Right cardiac atrium (tissue), 5 donors: ENCODE measurements around the gene JMJD7. TPM values are rescaled to one million over a fixed set of nuclear protein-coding genes. Genes with fewer than 3 reads are reported as not detected.

Source experiments
- ATAC-seq, 2 donors: fragments of 200-7000 bp; cut with Tn5 transposase; one replicate each; pipeline versions ENCODE4 v1.8.0 to v1.9.1; 2020; ENCODE audit warnings: moderate library complexity in 2 of 2, mild to moderate bottlenecking in 1 of 2
- DNase-seq, 3 donors: peaks; one replicate each; pipeline ENCODE4 v3.0.0-alpha.2; 2020
- H3K27ac ChIP-seq: one replicate; pipeline ENCODE4 v1.5.1; 2013; ENCODE audit warnings: mild to moderate bottlenecking, low read length, control low read depth, moderate library complexity
- H3K27me3 ChIP-seq: one replicate; pipeline ENCODE4 v1.6.1; 2013; ENCODE audit not compliant: control insufficient read depth, insufficient read depth
- H3K4me1 ChIP-seq: one replicate; pipeline ENCODE4 v1.6.1; 2013; ENCODE audit warnings: low read length; ENCODE audit not compliant: control insufficient read depth, insufficient read depth
- H3K4me3 ChIP-seq: one replicate; pipeline ENCODE4 v1.5.1; 2013; ENCODE audit warnings: low read length, control low read depth
- H3K9me3 ChIP-seq: one replicate; pipeline ENCODE4 v1.6.1; 2013; ENCODE audit warnings: low read length; ENCODE audit not compliant: control insufficient read depth
- WGBS: extraction: QIAGEN DNeasy Blood & Tissue Kit; methylation state at CpG from one replicate; pipeline ENCODE4 v1.1.7; 2013; 5-methylcytosine and 5-hydroxymethylcytosine counted together
- intact Hi-C, 4 donors: fragments of 100-400 bp; cut with DNase I; formaldehyde crosslinking; loops; one replicate each; pipeline versions ENCODE4 v1.11.0 to v1.14.0; 2022 to 2023
- long read RNA-seq, 4 donors: library from polyadenylated mRNA; unstranded; transcript quantifications; one replicate each; pipeline ENCODE4 v2.0.0, GENCODE V29; 2020 to 2021
- polyA plus RNA-seq: library from polyadenylated mRNA; stranded (reverse); fragments of 200-250 nt; gene quantifications from one replicate; pipeline ENCODE4 v1.2.3, GENCODE V29; 2013
- total RNA-seq, 4 donors: library from RNA; stranded (reverse); fragmentation: NEBNext Ultra II Directional; extraction: Animal tissue kit (Norgen Biotek cat#: 25700); gene quantifications; one replicate each; pipeline ENCODE4 v1.2.1, GENCODE V29; 2021
- donor health status: healthy with polysubstance abuse.
- donor health status: DM: no; HTN: yes; CAD: no.
- donor health status: DM: no; HTN: no; CAD: no.
- donor health status: DM: no; HTN: yes; CAD: no; lungs with severe emphysema.
- donor health status: DM: yes; HTN: yes; CAD: no.

JMJD7 gene
- total RNA-seq (10 to 100 TPM in 3 of 4 donors, 1 to 10 TPM in 1; 8.5 to 17.2 (median 16.2) TPM), polyA plus RNA-seq (16.5 TPM)
- long read RNA-seq, donor 1, transcript JMJD7-201 (8 exons, 1,416 nt) = major isoform, 27 of 28 reads
- long read RNA-seq, donor 1, partial matches to known transcripts = 1 of 28 reads
- long read RNA-seq, donor 1, other reads (novel, unspliced or antisense) = 0 of 28 reads
- long read RNA-seq, donor 2, transcript JMJD7-201 (8 exons, 1,416 nt) = major isoform, 12 of 13 reads
- long read RNA-seq, donor 2, partial matches to known transcripts = 1 of 13 reads
- long read RNA-seq, donor 2, other reads (novel, unspliced or antisense) = 0 of 13 reads
- long read RNA-seq, donor 3, transcript JMJD7-201 (8 exons, 1,416 nt) = major isoform, 51 of 52 reads
- long read RNA-seq, donor 3, partial matches to known transcripts = 1 of 52 reads
- long read RNA-seq, donor 3, other reads (novel, unspliced or antisense) = 0 of 52 reads
- long read RNA-seq, donor 4, transcript JMJD7-201 (8 exons, 1,416 nt) = major isoform, 12 of 17 reads
- long read RNA-seq, donor 4, partial matches to known transcripts = 3 of 17 reads
- long read RNA-seq, donor 4, other reads (novel, unspliced or antisense) = 1 of 17 reads

DNA sequence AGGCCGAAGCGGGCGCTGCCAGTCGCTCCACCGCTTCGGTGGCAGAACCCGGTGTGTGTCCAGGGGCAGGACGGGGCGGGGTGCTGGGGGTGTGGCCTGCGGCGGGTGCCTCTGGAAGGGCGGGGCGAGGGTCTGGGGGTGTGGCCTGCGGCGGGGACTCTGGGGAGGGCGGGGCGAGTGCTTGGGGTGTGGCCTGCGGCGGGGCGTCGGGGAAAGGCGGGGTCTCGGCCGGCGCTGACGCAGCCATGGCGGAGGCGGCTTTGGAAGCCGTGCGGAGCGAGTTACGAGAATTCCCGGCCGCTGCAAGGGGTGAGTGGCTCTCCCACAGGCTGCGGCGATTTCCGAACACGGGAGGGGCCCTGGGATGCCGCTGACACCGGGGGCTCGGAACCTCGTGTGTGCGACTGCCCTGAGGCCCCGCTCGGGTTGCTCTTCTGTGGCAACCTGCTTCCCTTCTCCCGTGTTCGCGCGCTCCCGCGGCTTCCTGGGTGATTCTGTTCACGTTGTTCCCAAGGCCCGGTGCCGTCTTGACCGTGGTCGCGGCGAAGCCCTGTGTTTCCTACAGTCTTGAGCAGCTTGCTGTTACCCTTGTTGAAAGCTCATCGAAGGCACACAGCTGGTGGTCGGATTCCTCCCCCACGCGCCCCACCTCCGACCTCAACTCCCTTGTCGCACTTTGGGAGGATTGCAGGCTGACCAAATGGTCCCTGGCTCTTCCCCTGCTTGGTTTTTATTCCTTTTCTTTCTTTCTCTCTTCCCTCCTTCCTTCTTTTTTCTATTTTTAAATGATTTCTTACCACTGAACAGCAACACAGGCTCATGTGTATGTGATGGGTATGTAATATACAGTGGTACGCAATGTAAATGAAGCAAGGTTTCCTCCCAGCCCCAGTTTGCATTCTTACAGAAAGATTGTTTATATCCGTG lies at the start of gene JMJD7:
Gene JMJD7 (plus strand): TSS at position 213 of the 927 bp plus-strand sequence. CDS start 33 bp downstream, at position 246.
- intact Hi-C loops = loop anchor here in 1 of 4 donors (5.0 kb wide), 1 partner anchor 154 kb away; no protein-coding TSS in a partner anchor
- Histone ChIP-seq H3K4me3 (peak within 1 kb of the TSS; percentile 72), H3K4me1 (no peaks in the 10 kb centered on the region), H3K27ac (peak within 1 kb of the TSS; percentile 89), H3K9me3 (no peaks in the 10 kb centered on the region), H3K27me3 (no peaks in the 10 kb centered on the region)
- ATAC-seq (peak; percentile 96 to 97), DNase-seq (peak; percentile 96 to 98 (median 97))
- WGBS = under 1% methylated on average over 66 of the region's 66 CpGs

DNA sequence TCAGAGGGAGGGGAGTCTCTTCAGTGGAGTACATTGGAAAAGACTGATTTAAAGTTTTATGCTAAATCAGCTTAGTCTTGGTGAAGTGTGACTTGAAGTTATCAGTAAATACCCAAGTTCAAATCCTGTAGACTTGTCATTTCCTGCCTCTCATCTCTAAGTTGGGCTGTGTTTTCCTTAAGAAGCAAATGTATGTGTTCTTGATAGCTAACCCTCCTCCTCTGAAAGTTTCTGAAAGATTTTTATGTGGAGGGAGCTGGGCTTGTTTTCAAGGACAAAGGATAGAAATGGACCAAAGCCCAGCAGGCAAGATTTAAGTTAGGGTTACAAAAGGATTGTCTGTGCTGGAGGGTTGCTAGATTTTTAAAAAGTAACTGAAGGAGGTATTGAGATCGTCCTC lies 49.4 kb upstream of the JMJD7 start:
- DNase-seq (no peak), ATAC-seq (no peak)
- intact Hi-C loops = loop anchor here in 1 of 4 donors (10.0 kb wide), 1 partner anchor 126 kb away; no protein-coding TSS in a partner anchor
- peaks cover 11% of the 10 kb centered on the region for H3K4me1 ChIP-seq
- no peaks in the 10 kb centered on the region for H3K9me3 ChIP-seq
- H3K27me3 ChIP-seq = no peaks in the 10 kb centered on the region
- WGBS = 75% methylated on average over 1 of the region's 1 CpG
- no peak overlapping the region for H3K4me3 ChIP-seq
- no peak overlapping the region for H3K27ac ChIP-seq

DNA sequence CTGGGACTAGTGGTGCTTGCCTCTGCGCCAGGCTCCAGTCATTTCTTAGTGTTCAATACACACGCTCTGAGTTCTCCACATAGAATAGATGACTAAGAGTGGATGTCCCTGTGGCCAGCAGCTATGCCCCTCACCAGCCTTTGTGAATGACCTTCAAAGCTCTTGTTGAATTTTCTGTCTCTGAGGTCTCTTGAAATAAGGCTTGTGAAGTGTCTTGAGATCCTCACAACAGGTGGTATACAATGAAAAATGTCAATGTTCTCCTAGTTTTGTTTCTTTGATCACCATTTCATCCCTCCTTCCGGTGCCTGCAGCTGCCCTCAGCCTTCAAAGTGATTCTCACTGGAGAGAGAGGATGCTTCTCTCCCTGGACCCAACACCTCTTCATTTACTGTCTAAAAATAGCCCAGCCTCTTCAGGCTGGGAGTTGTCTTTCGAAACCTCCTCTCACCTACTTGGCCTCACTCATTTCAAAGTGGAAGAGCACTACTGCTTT lies 48.2 kb upstream of the JMJD7 start:
- Histone ChIP-seq H3K9me3 (no peaks in the 10 kb centered on the region), H3K27ac (peak overlapping the region; percentile 59), H3K4me1 (peaks cover 11% of the 10 kb centered on the region), H3K4me3 (no peak overlapping the region), H3K27me3 (no peaks in the 10 kb centered on the region)
- peak; percentile 56 to 66 for ATAC-seq
- intact Hi-C loops = loop anchor here in 1 of 4 donors (10.0 kb wide), 1 partner anchor 125 kb away; no protein-coding TSS in a partner anchor
- no peak for DNase-seq
- WGBS = 69% methylated on average over 4 of the region's 4 CpGs

DNA sequence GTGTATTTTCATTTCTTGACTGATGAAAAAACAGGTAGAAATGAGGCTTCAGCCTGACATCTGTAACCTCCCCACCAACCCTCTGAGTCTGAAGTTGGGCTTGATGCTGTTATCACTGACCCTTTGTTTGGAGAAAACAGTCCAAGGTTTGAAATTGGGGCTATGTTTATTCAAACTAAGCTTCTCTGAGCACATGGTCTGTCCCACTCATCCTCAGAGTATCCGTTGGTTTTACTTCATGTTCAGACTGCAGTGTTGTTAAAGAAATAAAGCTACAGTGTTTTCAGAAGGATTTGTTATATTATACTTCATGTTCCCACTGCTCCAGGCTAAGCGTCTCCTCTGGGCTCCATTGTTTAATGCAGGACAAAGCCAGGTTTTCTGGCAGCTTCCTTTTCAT lies 47.6 kb upstream of the JMJD7 start:
- DNase-seq = no peak
- peaks cover 8% of the 10 kb centered on the region for H3K4me1 ChIP-seq
- H3K9me3 ChIP-seq = no peaks in the 10 kb centered on the region
- H3K4me3 ChIP-seq = no peak overlapping the region
- intact Hi-C loops = no loop called here
- WGBS = 35% methylated on average over 2 of the region's 2 CpGs
- no peak overlapping the region for H3K27ac ChIP-seq
- ATAC-seq = no peak
- no peaks in the 10 kb centered on the region for H3K27me3 ChIP-seq

DNA sequence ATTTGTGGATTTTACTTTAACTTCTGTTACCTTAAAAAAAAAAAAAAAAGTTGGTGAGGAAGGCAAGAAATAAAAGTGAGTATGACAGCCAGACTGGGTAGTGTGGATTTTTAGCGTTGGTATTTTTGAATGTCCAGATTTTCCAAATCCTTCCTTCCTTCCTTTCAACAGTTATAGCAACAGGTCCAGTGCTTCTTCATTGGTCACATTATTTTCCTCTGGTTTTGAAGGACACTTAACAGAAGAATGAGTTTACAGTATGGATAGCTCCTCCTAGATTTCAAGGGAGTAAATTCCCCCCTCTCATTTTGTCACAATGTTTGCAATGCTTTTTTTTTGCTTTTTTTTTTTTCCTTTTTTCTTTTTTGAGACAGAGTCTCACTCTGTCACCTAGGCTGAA lies 47.2 kb upstream of the JMJD7 start:
- H3K27me3 ChIP-seq = no peaks in the 10 kb centered on the region

DNA sequence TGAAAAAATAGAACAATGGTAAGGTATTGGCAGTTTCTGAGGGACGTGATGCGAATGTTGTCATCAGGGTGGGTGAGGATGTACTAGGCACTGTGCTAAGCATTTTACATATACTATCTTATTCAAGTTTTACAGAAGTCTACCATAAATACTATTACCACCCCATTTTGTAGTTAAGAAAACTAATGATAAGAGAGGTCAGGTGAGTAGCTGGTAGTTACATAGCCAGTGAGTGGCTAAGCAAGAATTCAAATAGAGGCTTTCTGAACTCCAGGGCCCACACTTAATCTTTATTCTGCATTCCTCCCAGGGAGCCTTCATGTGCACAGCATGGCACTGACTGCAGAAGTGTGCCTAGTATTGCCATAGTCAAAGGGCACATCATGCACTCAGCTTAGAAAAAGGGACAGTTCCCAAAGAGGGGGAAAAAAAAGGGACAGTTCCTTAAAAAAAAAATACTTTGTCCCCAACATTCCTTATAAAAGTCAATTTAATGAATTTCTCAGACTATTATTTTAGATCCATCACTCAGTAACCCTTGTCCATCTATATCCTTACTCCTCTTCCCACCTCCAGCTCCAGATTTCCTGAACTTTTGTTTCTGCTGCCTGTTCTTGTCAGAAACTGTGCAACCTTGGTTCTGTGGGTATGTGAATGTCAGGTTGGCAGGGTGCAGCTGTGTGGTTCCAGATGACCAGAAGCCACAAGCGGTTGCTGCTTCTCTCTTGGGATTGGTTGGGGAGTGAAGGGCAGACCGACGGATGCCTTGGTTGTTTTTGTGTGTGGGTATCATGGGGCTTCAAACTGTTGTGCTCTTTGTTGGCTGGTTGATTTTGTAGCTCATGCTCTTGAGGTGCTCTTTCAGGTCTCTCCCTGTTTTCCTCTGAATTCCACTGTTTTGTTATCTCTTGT lies 45.3 kb upstream of the JMJD7 start:
- DNase-seq (no peak), ATAC-seq (no peak)
- intact Hi-C loops = no loop called here
- Histone ChIP-seq H3K4me1 (peaks cover 2% of the 10 kb centered on the region), H3K27me3 (no peaks in the 10 kb centered on the region), H3K27ac (no peak overlapping the region), H3K4me3 (no peak overlapping the region), H3K9me3 (no peaks in the 10 kb centered on the region)
- WGBS = 92% methylated on average over 5 of the region's 5 CpGs

More for the DNA sequence above, 47.2 kb upstream of the JMJD7 start:
- Histone ChIP-seq H3K27ac (no peak overlapping the region), H3K4me1 (peaks cover 5% of the 10 kb centered on the region), H3K9me3 (no peaks in the 10 kb centered on the region), H3K4me3 (no peak overlapping the region)
- no peak for DNase-seq
- intact Hi-C loops = no loop called here
- 47% methylated on average over 1 of the region's 1 CpG for WGBS
- ATAC-seq = no peak

DNA sequence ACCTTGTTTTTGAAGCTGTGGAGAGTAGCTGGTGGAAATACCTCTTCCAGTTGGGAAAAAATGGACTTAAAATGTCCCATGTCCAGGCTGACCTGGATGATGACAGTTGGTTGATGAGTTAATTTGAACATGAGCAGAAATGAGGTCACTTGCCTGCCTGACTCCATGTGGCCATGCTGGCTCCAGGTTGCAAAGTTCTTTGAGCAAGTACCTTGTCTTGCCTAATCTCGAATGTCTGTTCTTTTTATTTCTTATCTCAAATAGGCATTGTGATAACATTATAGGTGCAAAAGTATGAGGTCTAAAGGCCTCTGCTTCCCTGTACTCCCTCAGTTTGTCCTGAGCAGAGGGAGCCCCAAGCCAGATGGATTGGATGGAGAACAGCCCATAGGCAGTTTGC lies 44.6 kb upstream of the JMJD7 start:
- no peak overlapping the region for H3K4me3 ChIP-seq
- H3K9me3 ChIP-seq = no peaks in the 10 kb centered on the region
- H3K4me1 ChIP-seq = peaks cover 2% of the 10 kb centered on the region
- H3K27ac ChIP-seq = no peak overlapping the region
- no peaks in the 10 kb centered on the region for H3K27me3 ChIP-seq
- intact Hi-C loops = no loop called here
- WGBS = 67% methylated on average over 1 of the region's 1 CpG
- DNase-seq (no peak), ATAC-seq (no peak)

DNA sequence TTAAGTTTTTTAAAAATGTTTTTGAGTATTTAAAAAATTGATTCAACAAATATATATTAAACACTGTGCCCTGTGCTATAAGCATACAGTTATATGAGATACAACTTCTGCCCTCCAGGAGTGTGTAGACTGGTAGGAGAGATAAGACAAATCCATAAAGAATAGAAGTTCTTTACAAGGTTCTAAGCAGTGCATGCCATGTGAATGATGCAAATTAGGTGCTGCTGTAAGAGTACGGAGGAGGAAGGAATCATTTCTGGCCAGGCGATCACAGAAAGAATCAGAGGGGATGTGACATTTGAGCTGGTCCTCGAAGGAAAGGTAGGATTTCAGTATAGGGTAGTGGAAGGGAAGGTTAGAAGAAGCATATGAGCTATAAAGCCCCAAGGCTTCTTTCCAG lies 39.6 kb upstream of the JMJD7 start:
- WGBS = 89% methylated on average over 3 of the region's 3 CpGs
- Histone ChIP-seq H3K27me3 (no peaks in the 10 kb centered on the region), H3K4me1 (peaks cover 17% of the 10 kb centered on the region), H3K9me3 (no peaks in the 10 kb centered on the region), H3K4me3 (no peak overlapping the region), H3K27ac (no peak overlapping the region)
- ATAC-seq (no peak), DNase-seq (no peak)
- intact Hi-C loops = no loop called here

DNA sequence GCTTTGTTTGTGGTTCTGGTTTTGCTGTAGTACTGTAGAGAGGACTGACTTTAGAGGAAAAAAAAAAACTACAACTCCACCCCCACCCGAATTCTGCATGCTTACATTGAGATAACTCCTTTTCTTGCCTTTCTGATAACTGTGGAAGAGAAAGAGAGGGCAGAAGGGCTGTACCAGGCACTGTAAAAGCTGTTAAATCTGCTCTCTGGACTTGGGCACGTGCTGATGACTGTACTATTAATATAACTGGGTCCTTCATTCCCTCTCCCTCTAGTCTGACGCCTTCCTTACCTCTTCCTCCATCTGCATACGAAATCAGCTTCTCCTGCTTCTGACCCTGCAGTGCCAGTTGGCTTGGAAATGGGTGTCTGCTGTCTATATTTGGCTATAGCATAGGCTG lies 38.7 kb upstream of the JMJD7 start:
- H3K9me3 ChIP-seq = no peaks in the 10 kb centered on the region
- no peaks in the 10 kb centered on the region for H3K27me3 ChIP-seq
- peaks cover 17% of the 10 kb centered on the region for H3K4me1 ChIP-seq
- intact Hi-C loops = no loop called here
- ATAC-seq (peak; percentile 45 to 57), DNase-seq (no peak)
- H3K27ac ChIP-seq = no peak overlapping the region
- H3K4me3 ChIP-seq = no peak overlapping the region
- WGBS = 56% methylated on average over 4 of the region's 4 CpGs

DNA sequence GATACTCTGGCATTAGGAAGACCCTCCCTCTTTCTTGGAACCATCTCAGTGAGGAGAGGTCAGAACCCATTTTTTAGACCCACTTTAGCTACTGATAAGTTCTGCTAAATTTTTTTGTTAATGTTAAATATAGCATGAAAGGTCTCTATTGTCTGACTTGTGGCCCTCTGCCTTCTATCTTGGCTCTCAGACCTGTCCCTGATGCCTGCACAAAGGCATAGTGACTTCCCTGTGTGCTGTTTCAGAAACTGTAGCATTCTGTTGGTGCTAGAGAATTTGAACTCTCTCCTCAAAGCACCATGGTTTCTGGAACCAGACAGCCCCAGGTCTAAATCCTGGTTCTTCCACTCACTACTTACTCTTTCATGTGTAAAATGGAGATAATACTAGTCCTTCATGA lies 38.2 kb upstream of the JMJD7 start:
- H3K27me3 ChIP-seq = no peaks in the 10 kb centered on the region
- no peak overlapping the region for H3K27ac ChIP-seq
- no peak for DNase-seq
- intact Hi-C loops = no loop called here
- no peaks in the 10 kb centered on the region for H3K9me3 ChIP-seq
- no peak for ATAC-seq
- H3K4me3 ChIP-seq = no peak overlapping the region
- peaks cover 17% of the 10 kb centered on the region for H3K4me1 ChIP-seq
